Adrenal gland (tissue), 12 donors: ENCODE data around the gene CCDC122. TPM values are rescaled to one million over a fixed set of nuclear protein-coding genes. Genes with fewer than 3 reads are reported as not detected.

Experiments
- DNase-seq, 7 donors: peaks; one replicate each; pipeline ENCODE4 v3.0.0-alpha.2; 2019 to 2020
- H3K27ac ChIP-seq, 5 donors: fragments of 200-600 bp; sonication (generic) in 4 of 5; 1 replicate in 3 of 5; 2 replicates in 2 of 5; pipeline versions ENCODE4 v1.5.1 to v1.8.0; 2016 to 2020; ENCODE audit warnings: mild to moderate bottlenecking in 1 of 5
- H3K27me3 ChIP-seq: fragments of 200-600 bp; 2 replicates; pipeline ENCODE4 v1.8.0; 2021
- H3K36me3 ChIP-seq, 2 donors: fragments of 200-600 bp; replicated peaks in 1 of 2; 1 replicate in 1 of 2; 2 replicates in 1 of 2; pipeline versions ENCODE4 v1.5.1 to v1.8.0; 2018 to 2022
- H3K4me1 ChIP-seq, 2 donors: fragments of 200-600 bp; replicated peaks in 1 of 2; 1 replicate in 1 of 2; 2 replicates in 1 of 2; pipeline versions ENCODE4 v1.5.1 to v1.8.0; 2018 to 2021
- H3K4me3 ChIP-seq, 4 donors: fragments of 200-600 bp; sonication (generic) in 3 of 4; one replicate each; pipeline ENCODE4 v1.5.1; 2016 to 2018
- H3K9me3 ChIP-seq, 3 donors: fragments of 200-600 bp; sonication (generic) in 1 of 3; replicated peaks in 1 of 3; 1 replicate in 2 of 3; 2 replicates in 1 of 3; pipeline versions ENCODE4 v1.5.1 to v1.8.0; 2016 to 2021
- CTCF ChIP-seq, 6 experiments: fragments of 450-650 bp in 4 of 6; fragments of 200-600 bp in 2 of 6; sonication (generic) in 1 of 6; IDR thresholded peaks; 1 replicate in 5 of 6; 2 replicates in 1 of 6; pipeline versions ENCODE4 v1.5.1 to v1.8.0; 2016 to 2021; ENCODE audit warnings: antibody characterized with exemption in 6 of 6, mild to moderate bottlenecking in 2 of 6, moderate library complexity in 1 of 6
- POLR2A ChIP-seq, 2 donors: fragments of 450-650 bp; IDR thresholded peaks; one replicate each; pipeline ENCODE4 v1.6.1; 2017; ENCODE audit warnings: antibody characterized with exemption in 2 of 2, mild to moderate bottlenecking in 2 of 2, moderate library complexity in 1 of 2
- WGBS, 4 donors: extraction: QIAGEN DNeasy Blood & Tissue Kit in 2 of 4; methylation state at CpG; one replicate each; pipeline versions ENCODE4 v1.1.5 to v1.1.7; 2013 to 2017; 5-methylcytosine and 5-hydroxymethylcytosine counted together
- intact Hi-C, 2 donors: fragments of 100-400 bp; cut with DNase I; formaldehyde crosslinking; loops; one replicate each; pipeline versions ENCODE4 v1.14.1 to v1.15.0; 2022 to 2023
- polyA plus RNA-seq, 3 donors: library from polyadenylated mRNA; stranded (reverse); fragments of 200-250 nt in 2 of 3; fragments of 350-450 nt in 1 of 3; fragmentation: Illumina TruSeq in 1 of 3; extraction: RNeasy Lipid Tissue Mini Kit (QIAGEN cat#74804) in 1 of 3; gene quantifications; one replicate each; pipeline ENCODE4 v1.2.3, GENCODE V29; 2013 to 2014
- total RNA-seq, 9 donors: library from RNA; depleted of rRNA in 4 of 9; stranded (reverse); fragments of >200 nt in 4 of 9; fragments of 120-200 nt in 1 of 9; fragmentation: NEBNext Ultra II Directional in 1 of 9; extraction: Animal tissue kit (Norgen Biotek cat#: 25700) in 1 of 9; gene quantifications; one replicate each; pipeline versions ENCODE4 v1.1.0 to v1.2.4, GENCODE V29; 2013 to 2023
- donor health status: healthy with polysubstance abuse.
- donor health status: Bipolar disorder and iron deficiency.
- donor health status: DM: yes; HTN: yes; CAD: no.
- donor health status: DM: no; HTN: no; CAD: no.
- donor health status: DM: no; HTN: no; CAD: no.
- donor health status: DM: yes; HTN: yes; CAD: no.

Gene CCDC122
- total and polyA plus RNA-seq, 12 donors, result 0.79 to 16.8 (median 6.6) TPM

- WGBS, 4 donors, result 65 to 82% (median 74%) methylated on average over 5 of the region's 5 CpGs
- no peak for DNase-seq
- intact Hi-C loops, result loop anchor here in 1 of 2 donors (10.0 kb wide), 1 partner anchor 546 kb away; no protein-coding TSS in a partner anchor
- no peaks in the 10 kb centered on the region for H3K4me1 ChIP-seq
- no peaks in the 10 kb centered on the region for H3K27me3 ChIP-seq
- no peak overlapping the region for H3K4me3 ChIP-seq
- no peaks in the 10 kb centered on the region for H3K9me3 ChIP-seq
- no peak overlapping the region for H3K27ac ChIP-seq
- no peaks in the 10 kb centered on the region for H3K36me3 ChIP-seq
- no peak for TF ChIP-seq CTCF (IDR thresholded peaks at IDR 0.05)
Observed at GRCh38 chr13:43918636-43919035, 39.1 kb upstream of the CCDC122 start.

GRCh38 chr13:43916828-43917227 is 37.3 kb upstream of the CCDC122 start:
- H3K36me3 ChIP-seq, result no peaks in the 10 kb centered on the region
- intact Hi-C loops, result loop anchor here in 1 of 2 donors (10.0 kb wide), 1 partner anchor 548 kb away; no protein-coding TSS in a partner anchor
- H3K27ac ChIP-seq, result no peak overlapping the region
- H3K4me3 ChIP-seq, result no peak overlapping the region
- 9 to 55% (median 25%) methylated on average over 2 of the region's 2 CpGs for WGBS, 4 donors
- H3K9me3 ChIP-seq, result no peaks in the 10 kb centered on the region
- no peak for DNase-seq
- no peaks in the 10 kb centered on the region for H3K4me1 ChIP-seq
- TF ChIP-seq CTCF (IDR thresholded peaks at IDR 0.05), result no peak
- TF ChIP-seq POLR2A (IDR thresholded peaks at IDR 0.05), result no peak
- H3K27me3 ChIP-seq, result no peaks in the 10 kb centered on the region

- Histone ChIP-seq H3K27ac (no peak overlapping the region), H3K27me3 (no peaks in the 10 kb centered on the region), H3K36me3 (no peaks in the 10 kb centered on the region), H3K4me1 (no peaks in the 10 kb centered on the region), H3K9me3 (no peaks in the 10 kb centered on the region), H3K4me3 (no peak overlapping the region)
- no peak for DNase-seq
- intact Hi-C loops, result loop anchor here in 1 of 2 donors (10.0 kb wide), 1 partner anchor 549 kb away; no protein-coding TSS in a partner anchor
- TF ChIP-seq POLR2A (IDR thresholded peaks at IDR 0.05) (no peak), CTCF (IDR thresholded peaks at IDR 0.05) (no peak)
- 63 to 91% (median 78%) methylated on average over 6 of the region's 6 CpGs for WGBS, 4 donors
Observed at GRCh38 chr13:43915451-43915850, 35.9 kb upstream of the CCDC122 start.

- WGBS, 4 donors, result 51 to 90% (median 86%) methylated on average over 2 to 3 of the region's 3 CpGs
- Histone ChIP-seq H3K4me3 (no peak overlapping the region), H3K9me3 (no peaks in the 10 kb centered on the region), H3K27ac (no peak overlapping the region), H3K36me3 (no peaks in the 10 kb centered on the region), H3K27me3 (no peaks in the 10 kb centered on the region), H3K4me1 (peaks cover 0 to 5% of the 10 kb centered on the region in 2 donors)
- no peak for DNase-seq
- intact Hi-C loops, result loop anchor here in 1 of 2 donors (10.0 kb wide), 1 partner anchor 553 kb away; no protein-coding TSS in a partner anchor
- TF ChIP-seq CTCF (IDR thresholded peaks at IDR 0.05) (no peak), POLR2A (IDR thresholded peaks at IDR 0.05) (no peak)
Observed at GRCh38 chr13:43911871-43912270, 32.3 kb upstream of the CCDC122 start.
